A673 (cell line): ENCODE measurements around the gene PARP9. TPM values are rescaled to one million over a fixed set of nuclear protein-coding genes. Genes with fewer than 3 reads are reported as not detected.

Experiments
- BruUV-seq: library from RNA; stranded (reverse); fragments of 400-500 nt; replicated peaks from 2 replicates; lab custom pipeline; 2021; lab: Mats Ljungman, UMichigan
- CTCF ChIA-PET: fragments of 300-600 bp; sonication (Branson Sonifier 250); formaldehyde crosslinking; loops from one replicate; lab custom pipeline; 2022; ENCODE audit warnings: antibody characterized with exemption; lab: Charles Lee
- POLR2A ChIA-PET: fragments of 300-600 bp; sonication (Branson Sonifier 250); formaldehyde crosslinking; loops from one replicate; lab custom pipeline; 2022; ENCODE audit warnings: antibody characterized with exemption; ENCODE audit not compliant: low non-redundant PET; lab: Charles Lee
- DNase-seq: peaks from one replicate; pipeline ENCODE4 v3.0.0-alpha.2; 2015; ENCODE audit warnings: low spot score
- H3K27ac ChIP-seq: fragments of 200-600 bp; sonication (generic); 2 replicates; pipeline ENCODE4 v1.5.1; 2016; ENCODE audit warnings: mixed run types, low read depth, mild to moderate bottlenecking, mixed read lengths, antibody characterized with exemption, low read length; ENCODE audit not compliant: poor library complexity, severe bottlenecking
- H3K27me3 ChIP-seq: fragments of 200-600 bp; sonication (generic); replicated peaks from 2 replicates; pipeline ENCODE4 v1.6.1; 2017; ENCODE audit warnings: mixed run types, low read depth, mild to moderate bottlenecking, mixed read lengths, antibody characterized with exemption, low read length; ENCODE audit not compliant: insufficient read depth, poor library complexity
- H3K36me3 ChIP-seq: fragments of 200-600 bp; sonication (generic); 2 replicates; pipeline ENCODE4 v1.6.1; 2016; ENCODE audit warnings: mixed run types, mild to moderate bottlenecking, mixed read lengths, antibody characterized with exemption, low read length; ENCODE audit not compliant: insufficient read depth, poor library complexity, severe bottlenecking
- H3K4me1 ChIP-seq: fragments of 200-600 bp; sonication (generic); 2 replicates; pipeline ENCODE4 v1.6.1; 2017; ENCODE audit warnings: mixed run types, mild to moderate bottlenecking, mixed read lengths, antibody characterized with exemption, low read length; ENCODE audit not compliant: insufficient read depth, poor library complexity, severe bottlenecking
- H3K4me3 ChIP-seq: fragments of 200-600 bp; sonication (generic); 2 replicates; pipeline ENCODE4 v1.5.1; 2016; ENCODE audit warnings: low read depth, mixed run types, mild to moderate bottlenecking, mixed read lengths, low read length; ENCODE audit not compliant: poor library complexity, severe bottlenecking
- H3K9me3 ChIP-seq: fragments of 200-600 bp; sonication (generic); 2 replicates; pipeline ENCODE4 v1.6.1; 2016; ENCODE audit warnings: mixed run types, low read depth, mild to moderate bottlenecking, mixed read lengths, antibody characterized with exemption, low read length; ENCODE audit not compliant: poor library complexity, severe bottlenecking
- EZH2 ChIP-seq: fragments of 200-600 bp; sonication (generic); IDR thresholded peaks from 2 replicates; pipeline ENCODE4 v1.6.1; 2017; ENCODE audit warnings: borderline replicate concordance, low read depth, mild to moderate bottlenecking, mixed read lengths, antibody characterized with exemption, low read length; ENCODE audit not compliant: poor library complexity, severe bottlenecking
- intact Hi-C: fragments of 100-400 bp; cut with micrococcal nuclease; formaldehyde crosslinking; loops from one replicate; pipeline ENCODE4 v1.10.0; 2022; ENCODE audit not compliant: unreplicated experiment
- total RNA-seq: library from RNA; stranded (reverse); gene quantifications from 2 replicates; pipeline ENCODE4 v1.2.3, GENCODE V29; 2021
- TF ChIP-seq, protein P1 (sequence below): fragments of 300-800, 200-600 bp; sonication (generic); conservative IDR thresholded peaks from 2 replicates; pipeline ENCODE4 v1.5.1; 2017; ENCODE audit warnings: low read depth, mild to moderate bottlenecking, antibody characterized with exemption, low read length, moderate library complexity, mixed read lengths

PARP9 gene
- total RNA-seq, 1 experiment from 2014 or later: 10.6 TPM

DNA sequence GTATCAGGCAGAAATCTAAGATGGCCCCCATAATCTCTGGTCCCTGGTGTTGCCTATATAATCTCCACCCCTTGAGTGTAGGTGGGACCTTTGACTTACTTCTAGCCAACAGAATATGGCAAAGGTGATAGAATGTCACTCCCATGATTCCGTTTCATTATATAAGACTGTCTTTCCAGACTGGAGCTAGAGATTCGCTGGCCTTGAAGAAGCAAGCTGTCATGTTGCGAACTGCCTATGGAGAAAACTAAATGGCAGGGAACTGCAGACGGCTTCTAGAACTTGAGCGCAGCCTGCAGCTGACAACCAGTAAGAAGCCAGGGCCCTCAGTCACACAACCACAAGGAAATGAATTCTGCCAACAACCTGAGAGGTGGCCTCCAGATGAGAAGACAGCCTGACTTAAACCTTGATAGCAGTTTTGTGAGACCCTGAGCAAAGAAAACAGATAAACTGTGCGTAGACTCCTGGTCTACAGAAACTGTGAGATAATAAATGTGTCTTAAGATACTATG is 47.2 kb downstream of the PARP9 start:
- Histone ChIP-seq H3K27me3 (no peaks in the 10 kb centered on the region), H3K27ac (no peak overlapping the region), H3K36me3 (no peaks in the 10 kb centered on the region), H3K9me3 (no peaks in the 10 kb centered on the region), H3K4me3 (no peak overlapping the region), H3K4me1 (peaks cover 15% of the 10 kb centered on the region)
- DNase-seq: no peak
- ChIA-PET CTCF (no interaction called here), POLR2A (no interaction called here)
- BruUV-seq: no TSS peak
- TF ChIP-seq, protein P1, sequence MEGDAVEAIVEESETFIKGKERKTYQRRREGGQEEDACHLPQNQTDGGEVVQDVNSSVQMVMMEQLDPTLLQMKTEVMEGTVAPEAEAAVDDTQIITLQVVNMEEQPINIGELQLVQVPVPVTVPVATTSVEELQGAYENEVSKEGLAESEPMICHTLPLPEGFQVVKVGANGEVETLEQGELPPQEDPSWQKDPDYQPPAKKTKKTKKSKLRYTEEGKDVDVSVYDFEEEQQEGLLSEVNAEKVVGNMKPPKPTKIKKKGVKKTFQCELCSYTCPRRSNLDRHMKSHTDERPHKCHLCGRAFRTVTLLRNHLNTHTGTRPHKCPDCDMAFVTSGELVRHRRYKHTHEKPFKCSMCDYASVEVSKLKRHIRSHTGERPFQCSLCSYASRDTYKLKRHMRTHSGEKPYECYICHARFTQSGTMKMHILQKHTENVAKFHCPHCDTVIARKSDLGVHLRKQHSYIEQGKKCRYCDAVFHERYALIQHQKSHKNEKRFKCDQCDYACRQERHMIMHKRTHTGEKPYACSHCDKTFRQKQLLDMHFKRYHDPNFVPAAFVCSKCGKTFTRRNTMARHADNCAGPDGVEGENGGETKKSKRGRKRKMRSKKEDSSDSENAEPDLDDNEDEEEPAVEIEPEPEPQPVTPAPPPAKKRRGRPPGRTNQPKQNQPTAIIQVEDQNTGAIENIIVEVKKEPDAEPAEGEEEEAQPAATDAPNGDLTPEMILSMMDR: no peak
- no peak for TF ChIP-seq EZH2
- intact Hi-C loops: no loop called here

DNA sequence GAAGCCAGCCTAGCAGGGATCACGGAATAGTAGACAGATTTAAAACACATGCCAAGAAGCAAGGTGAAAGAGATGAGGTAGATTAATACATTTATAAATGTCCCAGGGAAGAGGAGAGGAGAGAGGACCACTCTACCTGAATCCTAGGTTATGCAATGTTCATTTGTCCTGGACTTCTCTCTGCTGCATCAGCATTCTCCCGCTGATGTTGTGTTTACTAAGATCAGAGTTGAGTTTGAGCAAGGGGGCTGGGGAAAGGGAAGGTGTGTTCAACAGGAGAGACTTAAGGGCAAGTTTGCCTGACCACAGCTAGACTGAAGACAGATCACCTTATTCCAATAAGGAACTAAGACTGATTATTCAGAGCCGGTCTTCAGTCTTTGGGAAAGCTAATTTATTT is 48.2 kb downstream of the PARP9 start:
- no peaks in the 10 kb centered on the region for H3K9me3 ChIP-seq
- no peaks in the 10 kb centered on the region for H3K36me3 ChIP-seq
- ChIA-PET CTCF (no interaction called here), POLR2A (no interaction called here)
- no peak overlapping the region for H3K4me3 ChIP-seq
- TF ChIP-seq EZH2: no peak
- TF ChIP-seq, protein P1: no peak
- peaks cover 24% of the 10 kb centered on the region for H3K4me1 ChIP-seq
- intact Hi-C loops: no loop called here
- DNase-seq: no peak
- BruUV-seq: no TSS peak
- H3K27ac ChIP-seq: no peak overlapping the region
- no peaks in the 10 kb centered on the region for H3K27me3 ChIP-seq

DNA sequence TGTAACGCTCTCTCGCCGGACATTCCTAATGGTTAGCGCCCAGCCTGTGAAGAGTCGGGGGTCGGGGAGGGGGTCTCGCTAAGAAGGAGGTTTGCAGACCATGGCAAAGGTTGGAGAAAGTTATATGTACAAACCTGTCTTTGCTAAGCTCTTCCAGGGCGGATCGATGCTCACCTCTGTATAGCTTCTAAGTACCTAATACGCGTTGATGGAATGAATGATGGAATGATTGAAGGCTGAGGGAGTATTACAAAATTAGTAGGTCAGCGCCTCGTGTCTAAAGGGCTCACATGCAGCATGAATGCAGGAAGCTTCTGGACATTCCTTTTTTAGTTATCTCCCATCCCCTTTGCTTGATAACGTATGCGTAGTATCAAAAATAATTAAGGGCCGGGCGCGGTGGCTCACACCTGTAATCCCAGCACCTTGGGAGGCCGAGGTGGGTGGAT is 49.1 kb downstream of the PARP9 start:
- POLR2A ChIA-PET: no interaction called here
- Histone ChIP-seq H3K9me3 (no peaks in the 10 kb centered on the region), H3K36me3 (no peaks in the 10 kb centered on the region), H3K4me1 (peaks cover 24% of the 10 kb centered on the region), H3K27ac (peak overlapping the region; percentile 96), H3K27me3 (no peaks in the 10 kb centered on the region), H3K4me3 (peak overlapping the region; percentile 89)
- intact Hi-C loops: no loop called here
- BruUV-seq: no TSS peak
- CTCF ChIA-PET: no interaction called here
- DNase-seq: no peak
- TF ChIP-seq EZH2: no peak
- TF ChIP-seq, protein P1: no peak
